GM19324 (cell line): ENCODE measurements around the gene CLDN6.
"Not testable (repeated sequence)": the region's sequence is repeated elsewhere in the genome, so short reads cannot be mapped to it uniquely, and the experiment has no call there.

Experiments used
- ATAC-seq: cut with Tn5 transposase; IDR thresholded peaks from one replicate; pipeline ENCODE4 v1.9.1; 2021; ENCODE audit warnings: mild to moderate bottlenecking, moderate library complexity; ENCODE audit not compliant: unreplicated experiment, low FRiP score

CLDN6 gene

GRCh38 chr16:3052571-3053329 lies 34.8 kb upstream of the CLDN6 start:
- ATAC-seq, result not testable (repeated sequence)

GRCh38 chr16:3051494-3051893 lies 33.5 kb upstream of the CLDN6 start:
- ATAC-seq, result no peak

- no peak for ATAC-seq
These were observed 33.0 kb upstream of the CLDN6 start for GRCh38 chr16:3051009-3051408.

GRCh38 chr16:3050487-3050886 lies 32.5 kb upstream of the CLDN6 start:
- ATAC-seq, result no peak

GRCh38 chr16:3049921-3050481 lies 32.0 kb upstream of the CLDN6 start:
- ATAC-seq, result no peak

- no peak for ATAC-seq
These were observed 29.4 kb upstream of the CLDN6 start for GRCh38 chr16:3047387-3047720.

GRCh38 chr16:3046641-3047386 lies 28.8 kb upstream of the CLDN6 start:
- no peak for ATAC-seq

- ATAC-seq, result no peak
These were observed 28.0 kb upstream of the CLDN6 start, which contains the start of gene MMP25 for GRCh38 chr16:3045758-3046640. Gene MMP25 (plus strand): TSS chr16:3046561. CDS start chr16:3046918, 357 bp downstream.

GRCh38 chr16:3044708-3045107 lies 26.7 kb upstream of the CLDN6 start:
- ATAC-seq, result no peak

- ATAC-seq, result no peak
These were observed 24.4 kb upstream of the CLDN6 start for GRCh38 chr16:3042376-3042775.

GRCh38 chr16:3038896-3039295 lies 20.9 kb upstream of the CLDN6 start:
- no peak for ATAC-seq

- no peak for ATAC-seq
These were observed 20.3 kb upstream of the CLDN6 start for GRCh38 chr16:3038256-3038655.

- ATAC-seq, result no peak
These were observed 18.8 kb upstream of the CLDN6 start, which contains the start of gene BICDL2 for GRCh38 chr16:3036726-3037315. Gene BICDL2 (minus strand): TSS chr16:3036944. CDS start chr16:3035496, 1,448 bp downstream.

GRCh38 chr16:3035972-3036725 lies 18.2 kb upstream of the CLDN6 start:
- ATAC-seq, result no peak

- no peak for ATAC-seq
These were observed 17.4 kb upstream of the CLDN6 start for GRCh38 chr16:3035289-3035971.

GRCh38 chr16:3032624-3033023 lies 14.6 kb upstream of the CLDN6 start:
- ATAC-seq, result no peak

- no peak for ATAC-seq
These were observed 12.5 kb upstream of the CLDN6 start for GRCh38 chr16:3030222-3031212.
